HEK293T (cell line): Measurements from ENCODE around the gene MAPK1.
"Not testable (repeated sequence)": the region's sequence is repeated elsewhere in the genome, so short reads cannot be mapped to it uniquely, and the experiment has no call there.

Experiments
- CTCF ChIA-PET: fragments of 350-600 bp; formaldehyde crosslinking; extraction: SDS; loops from one replicate; lab custom pipeline; 2021; ENCODE audit warnings: antibody characterized with exemption, inconsistent platforms; lab: Yijun Ruan, JAX
- POLR2A ChIA-PET: fragments of 350-600 bp; formaldehyde crosslinking; extraction: SDS; loops from one replicate; lab custom pipeline; 2020; ENCODE audit warnings: antibody characterized with exemption, inconsistent platforms; lab: Yijun Ruan, JAX
- DNase-seq: peaks from one replicate; pipeline ENCODE4 v3.0.0; 2012; ENCODE audit warnings: mixed read lengths; ENCODE audit errors: extremely low spot score
- ARNT ChIP-seq: fragments of 450-650 bp; IDR thresholded peaks from 2 replicates; pipeline ENCODE4 v1.6.1; 2017; ENCODE audit warnings: mild to moderate bottlenecking
- BHLHE40 ChIP-seq: fragments of 450-650 bp; IDR thresholded peaks from 2 replicates; pipeline ENCODE4 v1.6.1; 2016; ENCODE audit warnings: mild to moderate bottlenecking, moderate library complexity, borderline replicate concordance
- CTBP1 ChIP-seq: fragments of 450-650 bp; IDR thresholded peaks from 2 replicates; pipeline ENCODE4 v1.6.1; 2016; ENCODE audit warnings: borderline replicate concordance
- ELF4 ChIP-seq: fragments of 450-650 bp; IDR thresholded peaks from 2 replicates; pipeline ENCODE4 v1.6.1; 2017; ENCODE audit warnings: antibody characterized with exemption
- FOXA1 ChIP-seq: fragments of 450-650 bp; IDR thresholded peaks from 2 replicates; pipeline ENCODE4 v1.6.1; 2016; ENCODE audit warnings: mild to moderate bottlenecking
- FOXK2 ChIP-seq: fragments of 450-650 bp; IDR thresholded peaks from 2 replicates; pipeline ENCODE4 v1.6.1; 2016; ENCODE audit warnings: mild to moderate bottlenecking
- FOXM1 ChIP-seq: fragments of 450-650 bp; IDR thresholded peaks from 2 replicates; pipeline ENCODE4 v1.6.1; 2017; ENCODE audit warnings: mild to moderate bottlenecking, borderline replicate concordance
- HDGF ChIP-seq: fragments of 450-650 bp; IDR thresholded peaks from 2 replicates; pipeline ENCODE4 v1.6.1; 2017; ENCODE audit warnings: antibody characterized with exemption, borderline replicate concordance
- L3MBTL2 ChIP-seq: fragments of 450-650 bp; conservative IDR thresholded peaks from 2 replicates; pipeline ENCODE4 v1.6.1; 2016; ENCODE audit warnings: mild to moderate bottlenecking
- LEF1 ChIP-seq: fragments of 450-650 bp; IDR thresholded peaks from 2 replicates; pipeline ENCODE4 v1.6.1; 2017; ENCODE audit warnings: mild to moderate bottlenecking, borderline replicate concordance
- NFRKB ChIP-seq: fragments of 450-650 bp; IDR thresholded peaks from 2 replicates; pipeline ENCODE4 v1.6.1; 2016; ENCODE audit warnings: mild to moderate bottlenecking, moderate library complexity
- PKNOX1 ChIP-seq: fragments of 450-650 bp; IDR thresholded peaks from 2 replicates; pipeline ENCODE4 v1.6.1; 2016
- SP1 ChIP-seq: fragments of 450-650 bp; IDR thresholded peaks from 2 replicates; pipeline ENCODE4 v1.6.1; 2017
- SUZ12 ChIP-seq: fragments of 450-650 bp; IDR thresholded peaks from 2 replicates; pipeline ENCODE4 v1.6.1; 2016; ENCODE audit warnings: mild to moderate bottlenecking
- TARDBP ChIP-seq: fragments of 450-650 bp; IDR thresholded peaks from 2 replicates; pipeline ENCODE4 v1.6.1; 2016
- ZNF384 ChIP-seq: fragments of 450-650 bp; IDR thresholded peaks from 2 replicates; pipeline ENCODE4 v1.6.1; 2016

The MAPK1 gene

GRCh38 chr22:21896951-21897513 is 29.6 kb upstream of the MAPK1 start:
- POLR2A ChIA-PET: no interaction called here
- CTCF ChIA-PET: no interaction called here
- no peak for DNase-seq
- TF ChIP-seq PKNOX1 (no peak), ZNF384 (no peak), SUZ12 (no peak), FOXM1 (no peak), FOXK2 (no peak), BHLHE40 (no peak), NFRKB (no peak), HDGF (no peak), LEF1 (no peak), ELF4 (no peak), CTBP1 (no peak), ARNT (no peak), L3MBTL2 (no peak), FOXA1 (no peak), TARDBP (no peak), SP1 (no peak)

GRCh38 chr22:21896275-21896674 is 28.8 kb upstream of the MAPK1 start:
- POLR2A ChIA-PET, DNase-seq, CTCF ChIA-PET: not testable (repeated sequence)

GRCh38 chr22:21894799-21895198 is 27.4 kb upstream of the MAPK1 start:
- no peak for TF ChIP-seq FOXK2
- no peak for TF ChIP-seq ARNT
- no peak for TF ChIP-seq SUZ12
- no peak for TF ChIP-seq ZNF384
- no peak for TF ChIP-seq FOXM1
- TF ChIP-seq ELF4: no peak
- TF ChIP-seq TARDBP: no peak
- POLR2A ChIA-PET: no interaction called here
- CTCF ChIA-PET: no interaction called here
- no peak for DNase-seq

- DNase-seq: no peak
- ChIA-PET POLR2A (no interaction called here), CTCF (interaction anchor here (0.6 kb wide), 1 partner anchor 53 kb away, joined by 3 read pairs; no protein-coding TSS in a partner anchor)
- TF ChIP-seq FOXA1 (no peak), TARDBP (no peak), FOXK2 (no peak), SUZ12 (no peak), LEF1 (no peak)
Observed at GRCh38 chr22:21889251-21889990, 22.0 kb upstream of the MAPK1 start.

- ChIA-PET POLR2A (no interaction called here), CTCF (no interaction called here)
- DNase-seq: no peak
- TF ChIP-seq CTBP1 (no peak), HDGF (no peak), FOXM1 (no peak), TARDBP (no peak), NFRKB (no peak), ZNF384 (no peak), PKNOX1 (no peak), LEF1 (no peak), FOXK2 (no peak), ARNT (no peak), SUZ12 (no peak), BHLHE40 (no peak), SP1 (no peak), L3MBTL2 (no peak), FOXA1 (no peak), ELF4 (no peak)
Observed at GRCh38 chr22:21887841-21888240, 20.4 kb upstream of the MAPK1 start.

- DNase-seq, CTCF ChIA-PET, POLR2A ChIA-PET: not testable (repeated sequence)
Observed at GRCh38 chr22:21883930-21884329, 16.5 kb upstream of the MAPK1 start.

GRCh38 chr22:21882754-21883333 is 15.4 kb upstream of the MAPK1 start:
- CTCF ChIA-PET, POLR2A ChIA-PET: not testable (repeated sequence)

More at GRCh38 chr22:21882754-21883333, 15.4 kb upstream of the MAPK1 start:
- not testable (repeated sequence) for DNase-seq
